ENCODE measurements around the gene PLD3.
"Not testable (repeated sequence)": the region's sequence is repeated elsewhere in the genome, so short reads cannot be mapped to it uniquely, and the experiment has no call there.

PLD3 gene

GRCh38 chr19:40365613-40366401 is 17.3 kb downstream of the PLD3 start:
- no peak for DNase-seq

- no peak for DNase-seq
These were observed 18.4 kb downstream of the PLD3 start for GRCh38 chr19:40366697-40367561.

GRCh38 chr19:40367577-40368434 is 19.3 kb downstream of the PLD3 start:
- no peak for DNase-seq

DNA sequence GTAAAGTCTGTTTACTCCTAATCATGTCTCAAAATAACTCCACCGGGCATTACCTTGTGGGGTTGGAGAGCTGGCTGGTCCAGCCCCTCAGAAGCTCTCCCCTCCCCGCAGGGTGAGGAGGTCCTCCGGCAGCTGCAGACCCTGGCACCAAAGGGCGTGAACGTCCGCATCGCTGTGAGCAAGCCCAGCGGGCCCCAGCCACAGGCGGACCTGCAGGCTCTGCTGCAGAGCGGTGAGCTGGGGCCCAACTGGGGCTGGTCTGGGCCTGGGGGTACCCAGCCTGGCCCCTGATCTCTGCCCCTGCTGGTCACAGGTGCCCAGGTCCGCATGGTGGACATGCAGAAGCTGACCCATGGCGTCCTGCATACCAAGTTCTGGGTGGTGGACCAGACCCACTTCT is 21.3 kb downstream of the PLD3 start:
- DNase-seq, result no peak

GRCh38 chr19:40370253-40370652 is 21.8 kb downstream of the PLD3 start:
- not testable (repeated sequence) for DNase-seq

GRCh38 chr19:40370997-40371801 is 22.7 kb downstream of the PLD3 start:
- DNase-seq, result no peak

DNA sequence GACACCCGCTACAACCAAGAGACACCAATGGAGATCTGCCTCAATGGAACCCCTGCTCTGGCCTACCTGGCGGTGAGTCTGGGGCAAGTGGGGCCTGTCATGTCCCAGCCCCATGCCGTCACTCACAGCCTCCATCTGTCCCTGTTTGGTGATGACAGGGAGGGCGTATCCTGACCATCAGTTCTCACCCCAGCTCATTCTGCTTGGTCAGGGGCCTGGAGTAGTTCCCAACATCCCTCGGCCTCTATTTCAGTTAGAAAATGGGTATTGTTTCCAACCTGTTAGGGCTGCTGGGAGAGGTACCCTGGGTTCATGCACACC is 23.3 kb downstream of the PLD3 start:
- DNase-seq, result no peak

GRCh38 chr19:40374084-40374483 is 25.6 kb downstream of the PLD3 start:
- no peak for DNase-seq

- DNase-seq, result no peak
These were observed 27.9 kb downstream of the PLD3 start for GRCh38 chr19:40376286-40376862.

DNA sequence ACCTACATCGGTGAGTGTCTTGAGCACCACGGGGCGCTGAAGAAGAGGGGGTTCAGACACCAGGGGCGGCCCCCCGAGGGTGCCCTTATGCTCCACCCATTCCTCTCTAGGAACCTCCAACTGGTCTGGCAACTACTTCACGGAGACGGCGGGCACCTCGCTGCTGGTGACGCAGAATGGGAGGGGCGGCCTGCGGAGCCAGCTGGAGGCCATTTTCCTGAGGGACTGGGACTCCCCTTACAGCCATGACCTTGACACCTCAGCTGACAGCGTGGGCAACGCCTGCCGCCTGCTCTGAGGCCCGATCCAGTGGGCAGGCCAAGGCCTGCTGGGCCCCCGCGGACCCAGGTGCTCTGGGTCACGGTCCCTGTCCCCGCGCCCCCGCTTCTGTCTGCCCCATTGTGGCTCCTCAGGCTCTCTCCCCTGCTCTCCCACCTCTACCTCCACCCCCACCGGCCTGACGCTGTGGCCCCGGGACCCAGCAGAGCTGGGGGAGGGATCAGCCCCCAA is 29.4 kb downstream of the PLD3 start:
- no peak for DNase-seq

- no peak for DNase-seq
These were observed 30.0 kb downstream of the PLD3 start for GRCh38 chr19:40378509-40378908.

DNA sequence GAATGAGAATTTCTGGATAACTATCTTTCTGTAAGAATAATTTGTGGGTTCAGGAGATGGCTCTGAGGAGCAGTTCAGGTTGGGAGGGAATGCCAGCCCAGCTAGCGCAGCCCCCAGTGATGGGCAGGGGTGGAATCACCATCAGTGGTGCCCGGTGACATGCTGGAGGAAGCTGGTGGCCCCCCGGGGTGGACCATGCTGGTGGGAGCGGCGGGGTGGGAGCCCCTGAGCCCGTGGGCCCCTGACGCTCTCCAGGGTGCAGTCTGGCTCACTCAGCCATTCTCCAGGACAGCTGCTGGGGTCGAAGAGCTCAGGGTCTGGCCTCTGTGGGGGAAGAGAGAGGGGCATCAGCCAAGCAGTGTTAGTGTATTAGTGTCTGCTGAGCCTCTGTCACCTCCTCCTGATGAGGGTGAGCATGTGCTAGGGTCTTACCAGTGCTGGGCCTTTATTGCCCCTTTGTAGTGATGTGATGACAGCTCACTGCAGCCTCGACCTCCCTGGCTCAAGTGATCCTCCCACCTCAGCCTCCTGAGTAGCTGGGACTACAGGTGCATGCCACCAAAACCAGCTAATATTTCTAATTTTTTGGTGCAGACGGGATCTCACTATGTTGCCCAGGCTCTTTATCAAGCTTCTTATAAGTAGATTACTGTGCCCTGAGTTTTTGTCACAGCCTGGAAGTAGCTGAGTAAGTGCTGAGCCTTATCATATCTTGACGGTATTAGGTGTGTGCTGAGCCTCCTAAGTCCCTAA is 31.1 kb downstream of the PLD3 start:
- DNase-seq, result no peak

DNA sequence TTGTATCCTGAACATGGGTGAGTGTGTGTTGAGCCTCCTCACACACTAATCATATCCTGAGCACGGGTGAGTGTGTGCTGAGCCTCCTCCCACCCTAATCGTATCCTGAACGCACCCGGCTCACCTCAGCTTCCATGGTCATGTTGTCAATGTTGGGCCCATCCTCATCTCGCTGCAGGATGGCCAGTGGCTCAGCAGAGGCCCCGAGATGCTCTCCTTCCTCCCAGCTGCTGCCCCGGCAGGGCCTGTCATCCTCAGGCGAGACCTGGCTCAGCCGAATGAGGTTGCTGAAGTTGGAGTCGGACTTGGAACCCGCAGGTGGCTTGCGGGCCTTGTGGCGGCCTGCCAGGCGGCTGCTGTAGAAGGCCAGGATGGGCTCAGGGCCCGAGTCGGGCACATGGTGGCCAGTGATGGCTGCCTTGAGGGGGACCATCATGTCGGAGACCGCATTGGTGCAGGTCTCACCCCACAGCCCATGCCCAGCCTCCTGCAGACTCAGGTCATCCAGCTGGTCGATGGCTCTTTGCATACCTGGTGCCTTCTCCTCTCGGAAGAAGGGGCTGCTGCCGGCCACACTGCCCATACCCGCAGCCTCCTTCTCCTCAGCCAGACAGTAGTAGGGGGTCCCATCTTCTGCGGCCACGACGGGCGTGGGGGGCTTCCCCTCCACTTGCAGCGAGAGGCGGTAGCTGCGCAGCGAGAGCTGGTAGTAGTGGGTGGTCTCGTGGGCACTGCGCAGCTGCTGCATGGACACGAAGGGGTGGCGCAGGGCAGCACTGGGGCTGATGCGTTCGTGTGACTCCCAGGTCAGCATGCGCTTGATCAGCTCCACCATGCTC is 31.9 kb downstream of the PLD3 start:
- no peak for DNase-seq

DNA sequence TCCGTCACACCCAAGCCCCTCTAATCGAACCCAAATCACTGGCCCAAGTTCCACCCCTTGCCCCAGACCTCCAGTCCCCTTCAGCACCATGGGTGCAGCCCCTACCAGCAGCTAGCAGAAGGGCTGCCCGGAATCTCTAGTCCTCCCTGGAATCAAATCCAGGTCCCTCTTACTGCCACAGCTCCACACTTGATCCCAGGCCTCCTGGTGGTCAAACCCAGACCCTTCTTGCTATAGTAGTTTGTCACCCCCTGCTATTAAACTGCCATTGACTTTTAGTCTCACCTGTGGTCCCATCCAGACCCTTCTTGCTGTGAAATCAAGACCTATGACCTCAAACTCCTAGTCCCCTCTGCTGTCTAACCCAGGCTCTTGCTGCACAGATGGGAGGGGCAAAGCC is 32.8 kb downstream of the PLD3 start:
- DNase-seq, result no peak

DNA sequence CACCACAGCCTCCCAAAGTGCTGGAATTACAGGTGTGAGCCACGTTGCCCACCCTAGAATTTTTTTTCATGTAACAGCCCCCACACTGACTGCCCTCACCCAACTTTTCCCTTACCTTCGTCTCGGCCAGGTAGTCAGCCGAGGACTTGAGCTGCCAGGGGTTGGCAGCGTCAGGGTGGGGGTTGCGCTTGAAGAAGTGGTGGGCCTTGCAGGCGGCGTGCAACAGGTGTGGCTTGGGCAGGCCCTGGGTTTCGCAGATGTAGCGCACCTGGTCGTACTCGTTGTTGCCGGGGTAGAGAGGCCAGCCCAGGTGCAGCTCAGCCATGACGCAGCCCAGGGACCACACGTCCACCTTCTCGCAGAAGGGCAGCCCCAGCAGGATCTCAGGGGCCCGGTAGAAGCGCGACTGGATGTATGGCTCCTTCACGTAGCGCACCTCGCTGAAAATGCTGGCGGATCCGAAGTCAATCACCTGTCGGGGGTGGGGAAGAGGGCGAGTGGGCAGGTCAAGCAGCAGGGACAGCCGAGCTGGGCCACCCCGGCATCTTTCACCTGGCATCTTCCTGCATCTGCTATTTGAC is 35.3 kb downstream of the PLD3 start:
- DNase-seq, result no peak

DNA sequence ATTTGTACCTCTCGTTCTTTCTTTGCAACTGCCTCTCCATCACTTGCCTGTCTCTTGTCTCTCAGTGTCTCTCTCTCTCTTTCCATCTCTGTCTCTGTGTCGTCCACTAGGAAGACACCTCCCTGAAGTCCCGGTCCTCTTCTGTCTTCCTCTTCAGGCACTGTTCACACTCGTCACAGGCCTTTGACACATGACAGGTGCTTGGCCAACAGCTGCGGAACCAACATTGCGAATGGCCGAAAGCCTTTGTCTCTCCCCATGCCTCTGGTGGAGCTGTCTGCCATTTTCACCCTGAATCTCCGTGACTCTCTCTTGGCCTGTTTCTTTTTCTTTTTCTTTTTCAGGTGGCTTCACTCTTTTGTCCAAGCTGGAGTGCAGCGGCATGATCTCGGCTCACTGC is 38.7 kb downstream of the PLD3 start:
- no peak for DNase-seq

DNA sequence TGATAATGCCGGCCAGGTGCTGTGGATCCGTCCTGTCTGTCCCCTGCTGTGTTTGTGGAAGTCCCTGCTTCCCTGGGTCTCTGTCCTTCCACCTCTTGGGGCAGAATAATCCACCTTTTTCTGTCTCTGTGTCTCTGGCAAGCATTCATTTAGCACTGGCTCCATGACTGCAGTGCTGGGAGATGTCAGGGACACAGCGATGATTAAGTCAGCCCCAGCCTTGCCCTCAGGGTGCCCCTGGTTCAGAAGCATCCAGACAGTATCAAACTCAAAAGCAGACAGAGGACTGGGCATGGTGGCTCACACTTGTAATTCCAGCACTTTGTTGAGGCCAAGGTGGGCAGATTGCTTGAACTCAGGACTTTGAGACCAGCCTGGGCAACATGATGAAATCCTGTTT is 40.0 kb downstream of the PLD3 start:
- no peak for DNase-seq

GRCh38 chr19:40389404-40390083 is 41.0 kb downstream of the PLD3 start:
- DNase-seq, result no peak

DNA sequence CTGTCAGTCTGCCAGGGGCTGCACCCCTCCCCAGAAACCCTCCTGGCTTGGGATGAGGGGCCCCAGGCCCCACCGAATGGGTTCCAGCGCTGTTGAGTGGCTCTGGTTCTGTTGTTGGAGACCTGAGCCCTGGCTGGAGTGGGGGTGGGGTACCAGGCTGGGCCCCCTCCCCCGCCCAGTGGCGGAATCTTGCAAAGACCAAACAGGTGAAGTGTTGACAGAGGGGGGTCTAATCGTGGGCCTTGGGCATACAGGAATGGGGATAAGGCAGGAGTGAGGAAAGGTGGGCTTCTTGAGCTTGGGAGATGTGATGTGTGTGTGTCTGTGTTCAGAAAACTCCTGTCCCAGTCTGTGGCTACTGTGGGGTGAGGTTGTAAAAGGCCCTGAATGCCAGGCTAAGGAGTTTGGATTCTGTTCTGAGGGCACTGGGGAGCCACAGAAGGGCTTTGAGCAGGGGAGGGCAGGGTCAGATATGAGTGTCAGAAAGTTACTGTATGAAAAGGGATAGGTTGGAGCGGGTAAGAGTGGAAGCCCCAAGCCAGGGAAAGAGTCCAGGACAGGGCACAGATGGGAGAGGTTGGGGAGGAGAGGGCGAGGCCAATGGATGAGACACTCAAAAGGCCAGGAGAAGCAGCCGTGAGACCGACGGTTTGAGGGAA is 41.7 kb downstream of the PLD3 start, which contains the start of gene HIPK4:
Gene HIPK4, minus strand, starts transcription at position 98 of the 659 bp plus-strand sequence. CDS start 279 bp downstream, outside the sequence.
- DNase-seq, result no peak
